Measurements from ENCODE around the gene MYL3.
A peak's percentile ranks its signal among the peaks of the same experiment; 100 is the strongest.

Gene MYL3

GRCh38 chr3:46858456-46858855 is 4.8 kb downstream of the MYL3 start:
- Histone ChIP-seq H3K27me3 (no peaks in the 10 kb centered on the region), H3K4me3 (ENCODE audit: low read depth, low read length) (no peak overlapping the region), H3K4me1 (no peaks in the 10 kb centered on the region), H3K36me3 (no peaks in the 10 kb centered on the region), H3K9me3 (no peaks in the 10 kb centered on the region)
- DNase-seq, result no peak
- TF ChIP-seq, protein P1, sequence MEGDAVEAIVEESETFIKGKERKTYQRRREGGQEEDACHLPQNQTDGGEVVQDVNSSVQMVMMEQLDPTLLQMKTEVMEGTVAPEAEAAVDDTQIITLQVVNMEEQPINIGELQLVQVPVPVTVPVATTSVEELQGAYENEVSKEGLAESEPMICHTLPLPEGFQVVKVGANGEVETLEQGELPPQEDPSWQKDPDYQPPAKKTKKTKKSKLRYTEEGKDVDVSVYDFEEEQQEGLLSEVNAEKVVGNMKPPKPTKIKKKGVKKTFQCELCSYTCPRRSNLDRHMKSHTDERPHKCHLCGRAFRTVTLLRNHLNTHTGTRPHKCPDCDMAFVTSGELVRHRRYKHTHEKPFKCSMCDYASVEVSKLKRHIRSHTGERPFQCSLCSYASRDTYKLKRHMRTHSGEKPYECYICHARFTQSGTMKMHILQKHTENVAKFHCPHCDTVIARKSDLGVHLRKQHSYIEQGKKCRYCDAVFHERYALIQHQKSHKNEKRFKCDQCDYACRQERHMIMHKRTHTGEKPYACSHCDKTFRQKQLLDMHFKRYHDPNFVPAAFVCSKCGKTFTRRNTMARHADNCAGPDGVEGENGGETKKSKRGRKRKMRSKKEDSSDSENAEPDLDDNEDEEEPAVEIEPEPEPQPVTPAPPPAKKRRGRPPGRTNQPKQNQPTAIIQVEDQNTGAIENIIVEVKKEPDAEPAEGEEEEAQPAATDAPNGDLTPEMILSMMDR (IDR thresholded peaks at IDR 0.05; ENCODE audit: low read depth, low read length), result no peak

GRCh38 chr3:46857485-46858341 is 5.5 kb downstream of the MYL3 start:
- Histone ChIP-seq H3K4me1 (no peaks in the 10 kb centered on the region), H3K9me3 (no peaks in the 10 kb centered on the region), H3K27me3 (no peaks in the 10 kb centered on the region), H3K4me3 (ENCODE audit: low read depth, low read length) (no peak overlapping the region), H3K36me3 (no peaks in the 10 kb centered on the region)
- TF ChIP-seq, protein P1 (IDR thresholded peaks at IDR 0.05; ENCODE audit: low read depth, low read length), result no peak
- peak; percentile 0 for DNase-seq

- Histone ChIP-seq H3K36me3 (no peaks in the 10 kb centered on the region), H3K27me3 (no peaks in the 10 kb centered on the region), H3K9me3 (no peaks in the 10 kb centered on the region), H3K4me3 (ENCODE audit: low read depth, low read length) (no peak overlapping the region), H3K4me1 (no peaks in the 10 kb centered on the region)
- DNase-seq, result peak; percentile 0
- TF ChIP-seq, protein P1 (IDR thresholded peaks at IDR 0.05; ENCODE audit: low read depth, low read length), result no peak
Measured at GRCh38 chr3:46856576-46857471, 6.4 kb downstream of the MYL3 start.

GRCh38 chr3:46854555-46854991 is 8.7 kb downstream of the MYL3 start:
- H3K27me3 ChIP-seq, result no peaks in the 10 kb centered on the region

DNA sequence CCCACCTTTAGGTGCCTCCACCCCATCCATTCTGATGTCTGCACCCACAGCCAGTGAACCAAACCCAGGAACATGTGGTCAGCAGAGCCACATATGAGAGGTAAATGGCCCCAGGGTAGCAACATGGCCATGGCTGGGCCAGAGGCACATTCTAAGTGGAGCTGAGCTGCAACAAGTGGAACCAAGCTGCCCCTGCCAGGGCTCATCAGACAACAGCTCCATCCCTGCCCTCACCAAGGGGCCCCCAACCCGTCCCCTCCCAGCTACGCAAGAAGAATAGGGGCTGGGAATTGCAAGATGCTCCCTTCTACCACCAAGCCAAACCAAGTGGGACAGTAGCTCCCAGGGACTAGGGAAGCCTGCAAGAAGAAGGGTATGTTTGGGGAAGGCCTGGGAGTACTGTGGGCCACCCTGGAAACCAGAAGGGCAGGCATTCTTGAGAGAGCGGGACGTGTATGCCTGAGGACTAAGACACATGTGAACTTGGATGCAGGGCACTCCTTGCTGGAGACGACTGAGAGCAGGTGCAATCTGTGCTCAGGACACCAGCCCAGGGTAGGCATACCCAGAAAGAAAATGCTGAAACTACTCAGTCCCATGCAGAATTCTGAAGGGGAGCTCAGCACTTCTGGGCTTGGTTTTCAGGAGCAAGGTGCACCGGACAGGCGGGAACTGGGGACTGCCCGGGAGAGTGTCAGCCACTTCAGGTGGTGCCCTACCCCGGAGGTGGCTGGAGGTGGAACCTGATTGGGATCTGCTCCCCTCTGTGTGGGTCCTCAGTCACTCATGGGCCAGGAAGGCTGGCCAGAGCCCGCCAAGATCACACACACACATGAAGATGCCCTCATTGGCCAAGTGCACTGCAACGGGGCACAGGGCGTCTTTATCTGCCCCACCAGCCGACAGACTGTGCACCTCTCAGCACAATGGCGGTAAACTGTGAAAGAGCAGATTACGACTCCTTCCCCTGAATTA is 9.5 kb downstream of the MYL3 start:
- H3K4me1 ChIP-seq, result no peaks in the 10 kb centered on the region
- no peaks in the 10 kb centered on the region for H3K9me3 ChIP-seq
- no peaks in the 10 kb centered on the region for H3K36me3 ChIP-seq
- peak; percentile 1 for DNase-seq
- H3K27me3 ChIP-seq, result no peaks in the 10 kb centered on the region
- TF ChIP-seq, protein P1 (IDR thresholded peaks at IDR 0.05; ENCODE audit: low read depth, low read length), result no peak
- H3K4me3 ChIP-seq (ENCODE audit: low read depth, low read length), result no peak overlapping the region

More at GRCh38 chr3:46854555-46854991, 8.7 kb downstream of the MYL3 start:
- Histone ChIP-seq H3K9me3 (no peaks in the 10 kb centered on the region), H3K36me3 (no peaks in the 10 kb centered on the region), H3K4me1 (no peaks in the 10 kb centered on the region), H3K4me3 (ENCODE audit: low read depth, low read length) (no peak overlapping the region)
- DNase-seq, result peak; percentile 2
- TF ChIP-seq, protein P1 (IDR thresholded peaks at IDR 0.05; ENCODE audit: low read depth, low read length), result no peak
